K562 (cell line): ENCODE measurements around the gene PRPSAP1. TPM values are rescaled to one million over a fixed set of nuclear protein-coding genes. Genes with fewer than 3 reads are reported as not detected.
A peak's percentile ranks its signal among the peaks of the same experiment; 100 is the strongest.

Source experiments
- ATF1 ChIP-seq, 2 experiments: fragments of 450-650 bp in 1 of 2; IDR thresholded peaks; 2 replicates each; pipeline ENCODE4 v1.6.1; 2016; ENCODE audit warnings: missing compliant biosample characterization in 1 of 2, missing genetic modification characterization in 1 of 2
- ESRRA ChIP-seq: fragments of 450-650 bp; IDR thresholded peaks from 2 replicates; pipeline ENCODE4 v1.6.1; 2014; ENCODE audit warnings: low read depth, mild to moderate bottlenecking, moderate library complexity, borderline replicate concordance
- GABPA ChIP-seq: fragments of 200-800 bp; sonication (Bioruptor generic); conservative IDR thresholded peaks from 2 replicates; pipeline ENCODE4 v1.6.1; 2016; ENCODE audit warnings: low read depth, missing genetic modification characterization, missing compliant biosample characterization
- HDAC2 ChIP-seq: fragments of 450-650 bp; IDR thresholded peaks from 2 replicates; pipeline ENCODE4 v1.6.1; 2016; ENCODE audit warnings: mild to moderate bottlenecking
- JUND ChIP-seq, 2 experiments: IDR thresholded peaks; 2 replicates in 1 of 2; 3 replicates in 1 of 2; pipeline ENCODE4 v1.6.1; 2011; ENCODE audit warnings: borderline replicate concordance in 2 of 2, low read depth in 2 of 2, low read length in 2 of 2, improper control_type of control experiment in 1 of 2, missing biosample characterization in 1 of 2, missing genetic modification characterization in 1 of 2, missing genetic modification reagents in 1 of 2
- KAT7 ChIP-seq: sonication (generic); formaldehyde crosslinking; IDR thresholded peaks from 2 replicates; pipeline ENCODE4 v1.8.0; 2022; ENCODE audit warnings: missing genetic modification reagents, mild to moderate bottlenecking, borderline replicate concordance
- MAFK ChIP-seq: IDR thresholded peaks from 2 replicates; pipeline ENCODE4 v1.6.1; 2011; ENCODE audit warnings: low read length, improper control_type of control experiment
- RFX5 ChIP-seq: IDR thresholded peaks from 2 replicates; pipeline ENCODE4 v1.6.1; 2011; ENCODE audit warnings: low read depth, mild to moderate bottlenecking, improper control_type of control experiment, low read length
- TCF3 ChIP-seq: sonication (generic); formaldehyde crosslinking; IDR thresholded peaks from 2 replicates; pipeline ENCODE4 v1.4.0; 2020; ENCODE audit warnings: mild to moderate bottlenecking, missing genetic modification reagents
- ZEB2 ChIP-seq: fragments of 450-650 bp; IDR thresholded peaks from 2 replicates; pipeline ENCODE4 v1.6.1; 2016
- ZNF445 ChIP-seq: fragments of 250-450 bp; sonication (Bioruptor Pico); IDR thresholded peaks from 2 replicates; pipeline ENCODE4 v1.4.0; 2020; ENCODE audit warnings: low read depth, mild to moderate bottlenecking, moderate library complexity
- polyA plus RNA-seq, 8 experiments: library from polyadenylated mRNA; depleted of rRNA in 4 of 8; stranded (reverse) in 5 of 8; unstranded in 3 of 8; fragments of >200 nt; fragmentation: Nextera tagmentation in 2 of 8; fragmentation: Illumina TruSeq in 1 of 8; extraction: Ambion mirVana in 2 of 8; extraction: Trizol in 1 of 8; gene quantifications; 2 replicates each; pipeline versions ENCODE4 v1.2.1 to v1.2.3, GENCODE V29; 2011 to 2014; ENCODE audit warnings: inconsistent platforms in 1 of 8, missing spikeins in 1 of 8
- total RNA-seq, 7 experiments: library from RNA; depleted of rRNA in 6 of 7; stranded (reverse); fragments of >200 nt in 6 of 7; fragmentation: Illumina TruSeq in 2 of 7; extraction: Trizol in 2 of 7; gene quantifications; 2 replicates each; pipeline versions ENCODE4 v1.2.1 to v1.2.3, GENCODE V29; 2011 to 2021; ENCODE audit warnings: low replicate concordance in 1 of 7
- TF ChIP-seq, protein P1 (sequence below), 2 experiments: fragments of 450-650 bp; IDR thresholded peaks; 2 replicates each; pipeline ENCODE4 v1.6.1; 2016; ENCODE audit warnings: mild to moderate bottlenecking in 2 of 2, borderline replicate concordance in 1 of 2, low read depth in 1 of 2, moderate library complexity in 1 of 2
- TF ChIP-seq, protein P2 (sequence below): fragments of 250-450 bp; sonication (Bioruptor Pico); IDR thresholded peaks from 2 replicates; pipeline ENCODE4 v1.9.0; 2021; ENCODE audit warnings: mild to moderate bottlenecking
- TF ChIP-seq, protein P3 (sequence below): fragments of 450-650 bp; IDR thresholded peaks from 2 replicates; pipeline ENCODE4 v1.6.1; 2017; ENCODE audit warnings: mild to moderate bottlenecking, moderate library complexity
- TF ChIP-seq, protein P4 (sequence below): fragments of 450-650 bp; formaldehyde crosslinking; IDR thresholded peaks from 2 replicates; pipeline ENCODE4 v1.4.0; 2022; ENCODE audit warnings: mild to moderate bottlenecking, moderate library complexity

The PRPSAP1 gene
- total and polyA plus RNA-seq, 9 of the 15 experiments (the other 6 are each of a cell fraction or from before 2014, with no cell fraction given) = 21.9 to 77.1 (median 40.8) TPM

DNA sequence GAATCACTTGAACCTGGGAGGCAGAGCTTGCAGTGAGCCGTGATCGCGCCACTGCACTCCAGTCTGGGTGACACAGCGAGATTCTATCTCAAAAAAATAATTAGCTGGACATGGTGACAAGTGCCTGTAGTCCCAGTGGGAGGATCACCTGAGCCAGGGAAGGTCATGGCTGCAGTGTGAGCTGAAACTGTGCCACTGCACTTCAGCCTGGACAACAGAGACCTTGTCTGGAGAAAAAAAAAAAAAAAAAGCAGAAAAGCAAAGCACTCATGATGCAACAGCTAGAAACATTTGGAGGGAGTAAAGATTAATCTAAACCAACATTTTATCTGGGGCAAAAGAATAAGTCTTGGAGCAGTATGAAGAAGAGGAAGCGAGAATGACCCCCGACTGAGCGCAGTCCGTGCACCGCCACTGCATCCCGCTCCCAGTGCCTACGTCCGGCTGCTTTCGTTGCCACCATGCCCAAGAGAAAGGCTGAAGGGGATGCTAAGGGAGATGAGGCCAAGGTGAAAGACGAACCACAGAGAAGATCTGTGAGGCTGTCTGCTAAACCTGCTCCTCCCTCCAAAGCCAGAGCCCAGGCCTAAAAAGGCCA lies 8.2 kb downstream of the PRPSAP1 start (continued):
- TF ChIP-seq, protein P1, sequence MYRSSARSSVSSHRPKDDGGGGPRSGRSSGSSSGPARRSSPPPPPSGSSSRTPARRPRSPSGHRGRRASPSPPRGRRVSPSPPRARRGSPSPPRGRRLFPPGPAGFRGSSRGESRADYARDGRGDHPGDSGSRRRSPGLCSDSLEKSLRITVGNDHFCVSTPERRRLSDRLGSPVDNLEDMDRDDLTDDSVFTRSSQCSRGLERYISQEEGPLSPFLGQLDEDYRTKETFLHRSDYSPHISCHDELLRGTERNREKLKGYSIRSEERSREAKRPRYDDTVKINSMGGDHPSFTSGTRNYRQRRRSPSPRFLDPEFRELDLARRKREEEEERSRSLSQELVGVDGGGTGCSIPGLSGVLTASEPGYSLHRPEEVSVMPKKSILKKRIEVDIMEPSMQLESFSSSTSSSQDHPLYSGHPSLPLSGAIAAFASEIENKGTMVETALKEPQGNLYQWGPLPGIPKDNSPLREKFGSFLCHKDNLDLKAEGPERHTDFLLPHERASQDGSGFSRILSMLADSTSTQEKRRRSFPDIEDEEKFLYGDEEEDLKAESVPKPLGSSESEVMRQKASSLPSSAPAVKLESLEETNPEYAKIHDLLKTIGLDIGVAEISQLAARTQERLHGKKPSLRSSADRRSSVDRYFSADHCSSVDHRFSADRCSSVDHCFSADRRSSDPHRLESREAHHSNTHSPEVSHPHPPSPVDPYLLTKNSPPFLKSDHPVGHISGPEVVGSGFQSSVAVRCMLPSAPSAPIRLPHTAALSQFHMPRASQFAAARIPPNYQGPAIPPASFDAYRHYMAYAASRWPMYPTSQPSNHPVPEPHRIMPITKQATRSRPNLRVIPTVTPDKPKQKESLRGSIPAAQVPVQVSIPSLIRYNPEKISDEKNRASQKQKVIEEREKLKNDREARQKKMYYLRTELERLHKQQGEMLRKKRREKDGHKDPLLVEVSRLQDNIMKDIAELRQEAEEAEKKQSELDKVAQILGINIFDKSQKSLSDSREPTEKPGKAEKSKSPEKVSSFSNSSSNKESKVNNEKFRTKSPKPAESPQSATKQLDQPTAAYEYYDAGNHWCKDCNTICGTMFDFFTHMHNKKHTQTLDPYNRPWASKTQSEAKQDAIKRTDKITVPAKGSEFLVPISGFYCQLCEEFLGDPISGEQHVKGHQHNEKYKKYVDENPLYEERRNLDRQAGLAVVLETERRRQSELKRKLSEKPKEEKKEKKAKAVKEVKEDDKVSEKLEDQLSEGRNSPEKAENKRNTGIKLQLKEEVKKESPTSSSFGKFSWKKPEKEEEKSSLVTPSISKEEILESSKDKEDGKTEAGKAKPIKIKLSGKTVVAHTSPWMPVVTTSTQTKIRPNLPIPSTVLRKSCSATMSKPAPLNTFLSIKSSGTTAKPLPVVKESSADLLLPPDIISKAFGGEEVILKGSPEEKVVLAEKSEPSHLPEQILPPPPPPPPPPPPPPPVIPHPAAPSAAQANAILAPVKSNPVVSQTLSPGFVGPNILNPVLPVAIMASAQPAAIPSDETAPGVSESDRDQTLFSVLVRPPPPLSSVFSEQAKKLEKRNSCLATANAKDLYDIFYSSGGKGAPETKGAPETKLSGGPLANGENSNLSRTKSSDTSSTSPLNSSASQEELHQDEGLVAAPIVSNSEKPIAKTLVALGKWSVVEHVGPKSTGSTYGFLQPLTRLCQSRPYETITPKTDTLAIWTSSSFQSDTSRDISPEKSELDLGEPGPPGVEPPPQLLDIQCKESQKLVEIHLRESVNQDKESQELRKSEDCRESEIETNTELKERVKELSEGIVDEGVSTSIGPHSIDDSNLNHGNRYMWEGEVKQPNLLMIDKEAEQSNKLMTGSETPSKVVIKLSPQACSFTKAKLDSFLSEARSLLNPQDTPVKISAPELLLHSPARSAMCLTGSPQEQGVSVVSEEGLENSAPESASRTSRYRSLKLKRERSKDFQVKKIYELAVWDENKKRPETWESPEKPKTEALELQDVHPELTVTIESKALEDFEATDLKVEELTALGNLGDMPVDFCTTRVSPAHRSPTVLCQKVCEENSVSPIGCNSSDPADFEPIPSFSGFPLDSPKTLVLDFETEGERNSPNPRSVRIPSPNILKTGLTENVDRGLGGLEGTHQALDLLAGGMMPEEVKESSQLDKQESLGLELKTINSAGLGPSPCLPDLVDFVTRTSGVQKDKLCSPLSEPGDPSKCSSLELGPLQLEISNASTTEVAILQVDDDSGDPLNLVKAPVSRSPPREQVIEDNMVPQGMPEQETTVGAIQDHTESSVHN (IDR thresholded peaks at IDR 0.05; ENCODE audit: borderline replicate concordance in 1 of 2, low read depth in 1 of 2) = 0 out of 4 replicates have a peak, but pooled peaks of 1 of the 2 experiments have one; percentile 30
- TF ChIP-seq, protein P2, sequence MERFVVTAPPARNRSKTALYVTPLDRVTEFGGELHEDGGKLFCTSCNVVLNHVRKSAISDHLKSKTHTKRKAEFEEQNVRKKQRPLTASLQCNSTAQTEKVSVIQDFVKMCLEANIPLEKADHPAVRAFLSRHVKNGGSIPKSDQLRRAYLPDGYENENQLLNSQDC = no peak
- TF ChIP-seq GABPA (tag) = 0 out of 2 replicates have a peak, but pooled peaks have one; percentile 19
- TF ChIP-seq ZNF445 (CRISPR knock-in tag) = no peak
- TF ChIP-seq KAT7 = no peak
- TF ChIP-seq ATF1 (CRISPR knock-in tag; IDR thresholded peaks at IDR 0.05) = no peak
- TF ChIP-seq ATF1 (tag; IDR thresholded peaks at IDR 0.05) = 0 out of 2 replicates have a peak, but pooled peaks have one; percentile 8
- TF ChIP-seq, protein P3, sequence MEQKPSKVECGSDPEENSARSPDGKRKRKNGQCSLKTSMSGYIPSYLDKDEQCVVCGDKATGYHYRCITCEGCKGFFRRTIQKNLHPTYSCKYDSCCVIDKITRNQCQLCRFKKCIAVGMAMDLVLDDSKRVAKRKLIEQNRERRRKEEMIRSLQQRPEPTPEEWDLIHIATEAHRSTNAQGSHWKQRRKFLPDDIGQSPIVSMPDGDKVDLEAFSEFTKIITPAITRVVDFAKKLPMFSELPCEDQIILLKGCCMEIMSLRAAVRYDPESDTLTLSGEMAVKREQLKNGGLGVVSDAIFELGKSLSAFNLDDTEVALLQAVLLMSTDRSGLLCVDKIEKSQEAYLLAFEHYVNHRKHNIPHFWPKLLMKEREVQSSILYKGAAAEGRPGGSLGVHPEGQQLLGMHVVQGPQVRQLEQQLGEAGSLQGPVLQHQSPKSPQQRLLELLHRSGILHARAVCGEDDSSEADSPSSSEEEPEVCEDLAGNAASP = no peak
- peak; percentile 77 for TF ChIP-seq HDAC2
- peak; percentile 70 for TF ChIP-seq ESRRA
- TF ChIP-seq MAFK = peak; percentile 13; the same call in 1 of the 2 replicates
- TF ChIP-seq RFX5 = no peak
- TF ChIP-seq, protein P4, sequence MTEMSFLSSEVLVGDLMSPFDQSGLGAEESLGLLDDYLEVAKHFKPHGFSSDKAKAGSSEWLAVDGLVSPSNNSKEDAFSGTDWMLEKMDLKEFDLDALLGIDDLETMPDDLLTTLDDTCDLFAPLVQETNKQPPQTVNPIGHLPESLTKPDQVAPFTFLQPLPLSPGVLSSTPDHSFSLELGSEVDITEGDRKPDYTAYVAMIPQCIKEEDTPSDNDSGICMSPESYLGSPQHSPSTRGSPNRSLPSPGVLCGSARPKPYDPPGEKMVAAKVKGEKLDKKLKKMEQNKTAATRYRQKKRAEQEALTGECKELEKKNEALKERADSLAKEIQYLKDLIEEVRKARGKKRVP (CRISPR knock-in tag) = peak; percentile 94
- TF ChIP-seq TCF3 (CRISPR knock-in tag) = 0 out of 2 replicates have a peak, but pooled peaks have one; percentile 16
- peak; percentile 64 for TF ChIP-seq ZEB2
- peak; percentile 40; the same call in 1 of the 2 replicates for TF ChIP-seq JUND (IDR thresholded peaks at IDR 0.05; ENCODE audit: borderline replicate concordance, low read depth, low read length)
- TF ChIP-seq JUND (tag; IDR thresholded peaks at IDR 0.05; ENCODE audit: borderline replicate concordance, low read depth, low read length) = peak; percentile 9; the same call in 1 of the 3 replicates
